Transverse colon (tissue), 4 donors: ENCODE measurements around the gene FBLN2. TPM values are rescaled to one million over a fixed set of nuclear protein-coding genes. Genes with fewer than 3 reads are reported as not detected.

Experiments used
- DNase-seq: peaks from one replicate; pipeline ENCODE4 v3.0.0-alpha.2; 2019
- H3K27ac ChIP-seq, 4 donors: fragments of 200-600 bp; sonication (generic); 2 replicates each; pipeline ENCODE4 v1.5.1; 2016 to 2018; ENCODE audit warnings: inconsistent platforms in 4 of 4
- H3K27me3 ChIP-seq: fragments of 200-600 bp; sonication (generic); 2 replicates; pipeline ENCODE4 v1.5.1; 2017; ENCODE audit warnings: inconsistent platforms
- H3K36me3 ChIP-seq, 4 donors: fragments of 200-600 bp; sonication (generic); 2 replicates each; pipeline ENCODE4 v1.5.1; 2017 to 2019; ENCODE audit warnings: inconsistent platforms in 4 of 4
- H3K4me1 ChIP-seq, 4 donors: fragments of 200-600 bp; sonication (generic); 2 replicates each; pipeline ENCODE4 v1.5.1; 2017 to 2020; ENCODE audit warnings: inconsistent platforms in 4 of 4
- H3K4me3 ChIP-seq, 4 donors: fragments of 200-600 bp; sonication (generic); 1 replicate in 1 of 4; 2 replicates in 3 of 4; pipeline versions ENCODE4 v1.5.1 to v1.6.1; 2017 to 2019; ENCODE audit warnings: inconsistent platforms in 4 of 4
- H3K9me3 ChIP-seq, 2 donors: fragments of 200-600 bp; sonication (generic); 2 replicates each; pipeline ENCODE4 v1.5.1; 2017 to 2019; ENCODE audit warnings: inconsistent platforms in 2 of 2
- CTCF ChIP-seq, 5 experiments: fragments of 200-600 bp in 3 of 5; fragments of 450-650 bp in 2 of 5; sonication (generic) in 3 of 5; IDR thresholded peaks; 1 replicate in 2 of 5; 2 replicates in 3 of 5; pipeline ENCODE4 v1.5.1; 2016 to 2017; ENCODE audit warnings: antibody characterized with exemption in 5 of 5, inconsistent platforms in 3 of 5, mild to moderate bottlenecking in 2 of 5, moderate library complexity in 1 of 5
- EP300 ChIP-seq: sonication (generic); formaldehyde crosslinking; IDR thresholded peaks from one replicate; pipeline ENCODE4 v1.6.1; 2017; ENCODE audit warnings: antibody characterized with exemption, low read depth
- POLR2A ChIP-seq: fragments of 450-650 bp; IDR thresholded peaks from one replicate; pipeline ENCODE4 v1.6.1; 2016; ENCODE audit warnings: antibody characterized with exemption, mild to moderate bottlenecking, moderate library complexity
- POLR2AphosphoS5 ChIP-seq, 3 donors: sonication (generic); formaldehyde crosslinking; IDR thresholded peaks; one replicate each; pipeline ENCODE4 v1.6.1; 2016; ENCODE audit warnings: antibody characterized with exemption in 3 of 3
- WGBS, 2 donors: methylation state at CpG; one replicate each; pipeline ENCODE4 v1.1.5; 2018; ENCODE audit warnings: low coverage in 1 of 2; 5-methylcytosine and 5-hydroxymethylcytosine counted together
- in situ Hi-C, 4 donors: fragments of 200-750 bp; cut with MboI; loops; one replicate each; pipeline versions ENCODE4 v1.15.0 to v1.15.1; 2017; ENCODE audit warnings: low sequenced_read_pairs in 3 of 4, low pct_ligation_motif_present in 1 of 4, low pct_unique_long_range_greater_than_20kb in 1 of 4
- intact Hi-C: fragments of 100-400 bp; cut with DNase I; formaldehyde crosslinking; loops from one replicate; pipeline ENCODE4 v1.15.1; 2023; ENCODE audit warnings: low total_unique reads
- total RNA-seq, 4 donors: library from RNA; depleted of rRNA; stranded (reverse); fragments of >200 nt; gene quantifications; one replicate each; pipeline ENCODE4 v1.1.0, GENCODE V29; 2016

Gene FBLN2
- total RNA-seq, 4 donors from 2014 or later, result 23.0 to 51.5 (median 31.4) TPM

GRCh38 chr3:13574083-13574797 lies 25.3 kb downstream of the FBLN2 start:
- TF ChIP-seq EP300 (no peak), POLR2A (no peak), CTCF (IDR thresholded peaks at IDR 0.05) (no peak), POLR2AphosphoS5 (IDR thresholded peaks at IDR 0.05) (no peak)
- no peaks in the 10 kb centered on the region for H3K9me3 ChIP-seq
- H3K27ac ChIP-seq, result no peak overlapping the region
- 86% methylated on average over 13 of the region's 18 CpGs; no CpG with 5 or more reads in 1 of the 2 donors for WGBS, 2 donors
- H3K27me3 ChIP-seq, result no peaks in the 10 kb centered on the region
- H3K4me1 ChIP-seq, result no peaks in the 10 kb centered on the region
- no peak overlapping the region for H3K4me3 ChIP-seq
- in situ Hi-C loops (no loop called here), intact Hi-C loops (no loop called here)
- DNase-seq, result no peak
- no peaks in the 10 kb centered on the region for H3K36me3 ChIP-seq

- WGBS, 2 donors, result 83% methylated on average over 18 of the region's 18 CpGs; no CpG with 5 or more reads in 1 of the 2 donors
- H3K4me1 ChIP-seq, result no peaks in the 10 kb centered on the region
- no peak overlapping the region for H3K4me3 ChIP-seq
- H3K27ac ChIP-seq, result no peak overlapping the region
- no peaks in the 10 kb centered on the region for H3K36me3 ChIP-seq
- in situ Hi-C loops (no loop called here), intact Hi-C loops (no loop called here)
- no peaks in the 10 kb centered on the region for H3K9me3 ChIP-seq
- H3K27me3 ChIP-seq, result no peaks in the 10 kb centered on the region
- no peak for TF ChIP-seq CTCF (IDR thresholded peaks at IDR 0.05)
- TF ChIP-seq EP300, result no peak
- no peak for TF ChIP-seq POLR2A
- no peak for TF ChIP-seq POLR2AphosphoS5 (IDR thresholded peaks at IDR 0.05)
- DNase-seq, result no peak
Measured at GRCh38 chr3:13574798-13575451, 26.0 kb downstream of the FBLN2 start.

- no peaks in the 10 kb centered on the region for H3K4me1 ChIP-seq
- H3K9me3 ChIP-seq, result no peaks in the 10 kb centered on the region
- H3K36me3 ChIP-seq, result no peaks in the 10 kb centered on the region
- 75% methylated on average over 11 of the region's 11 CpGs; no CpG with 5 or more reads in 1 of the 2 donors for WGBS, 2 donors
- in situ Hi-C loops (no loop called here), intact Hi-C loops (no loop called here)
- no peak for DNase-seq
- H3K27me3 ChIP-seq, result no peaks in the 10 kb centered on the region
- H3K4me3 ChIP-seq, result no peak overlapping the region
- TF ChIP-seq POLR2AphosphoS5 (IDR thresholded peaks at IDR 0.05) (no peak), CTCF (IDR thresholded peaks at IDR 0.05) (no peak)
- no peak overlapping the region for H3K27ac ChIP-seq
Measured at GRCh38 chr3:13575459-13576061, 26.6 kb downstream of the FBLN2 start.
